Coronary artery (tissue), 2 donors: ENCODE results near the gene PPP1R3D.

ENCODE experiments used
- DNase-seq: peaks from one replicate; pipeline ENCODE4 v3.0.0-alpha.2; 2017; ENCODE audit warnings: low spot score
- H3K27ac ChIP-seq, 2 donors: fragments of 200-600 bp; sonication (generic); one replicate each; pipeline ENCODE4 v1.5.1; 2016 to 2019
- H3K4me3 ChIP-seq: fragments of 200-600 bp; sonication (generic); 2 replicates; pipeline ENCODE4 v1.5.1; 2016; ENCODE audit warnings: mild to moderate bottlenecking, moderate library complexity
- TF ChIP-seq, protein P1 (sequence below): fragments of 200-600 bp; sonication (generic); IDR thresholded peaks from one replicate; pipeline ENCODE4 v1.5.1; 2019; ENCODE audit warnings: antibody characterized with exemption

PPP1R3D gene

DNA sequence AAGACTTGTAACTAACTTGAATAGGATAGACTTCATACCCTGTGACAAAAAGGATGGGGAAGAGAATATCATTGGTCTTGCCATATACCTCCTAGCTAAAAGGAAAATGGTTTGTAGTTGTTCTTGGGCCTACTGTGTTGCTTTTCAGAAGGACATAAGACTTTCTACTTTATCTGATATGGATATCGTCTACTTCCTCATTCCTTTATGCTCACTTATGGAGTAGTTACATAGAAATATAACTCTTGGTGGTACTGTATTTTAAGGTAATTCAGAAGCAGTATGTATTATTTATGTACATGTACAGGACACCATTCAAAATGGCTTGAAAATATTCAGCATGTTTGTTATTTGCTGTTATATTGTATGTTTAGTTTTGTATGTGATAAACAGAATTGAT, 8.1 kb upstream of the PPP1R3D start:
- Histone ChIP-seq H3K27ac (no peak overlapping the region), H3K4me3 (no peak overlapping the region)
- TF ChIP-seq, protein P1, sequence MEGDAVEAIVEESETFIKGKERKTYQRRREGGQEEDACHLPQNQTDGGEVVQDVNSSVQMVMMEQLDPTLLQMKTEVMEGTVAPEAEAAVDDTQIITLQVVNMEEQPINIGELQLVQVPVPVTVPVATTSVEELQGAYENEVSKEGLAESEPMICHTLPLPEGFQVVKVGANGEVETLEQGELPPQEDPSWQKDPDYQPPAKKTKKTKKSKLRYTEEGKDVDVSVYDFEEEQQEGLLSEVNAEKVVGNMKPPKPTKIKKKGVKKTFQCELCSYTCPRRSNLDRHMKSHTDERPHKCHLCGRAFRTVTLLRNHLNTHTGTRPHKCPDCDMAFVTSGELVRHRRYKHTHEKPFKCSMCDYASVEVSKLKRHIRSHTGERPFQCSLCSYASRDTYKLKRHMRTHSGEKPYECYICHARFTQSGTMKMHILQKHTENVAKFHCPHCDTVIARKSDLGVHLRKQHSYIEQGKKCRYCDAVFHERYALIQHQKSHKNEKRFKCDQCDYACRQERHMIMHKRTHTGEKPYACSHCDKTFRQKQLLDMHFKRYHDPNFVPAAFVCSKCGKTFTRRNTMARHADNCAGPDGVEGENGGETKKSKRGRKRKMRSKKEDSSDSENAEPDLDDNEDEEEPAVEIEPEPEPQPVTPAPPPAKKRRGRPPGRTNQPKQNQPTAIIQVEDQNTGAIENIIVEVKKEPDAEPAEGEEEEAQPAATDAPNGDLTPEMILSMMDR: no peak
- DNase-seq: no peak

DNA sequence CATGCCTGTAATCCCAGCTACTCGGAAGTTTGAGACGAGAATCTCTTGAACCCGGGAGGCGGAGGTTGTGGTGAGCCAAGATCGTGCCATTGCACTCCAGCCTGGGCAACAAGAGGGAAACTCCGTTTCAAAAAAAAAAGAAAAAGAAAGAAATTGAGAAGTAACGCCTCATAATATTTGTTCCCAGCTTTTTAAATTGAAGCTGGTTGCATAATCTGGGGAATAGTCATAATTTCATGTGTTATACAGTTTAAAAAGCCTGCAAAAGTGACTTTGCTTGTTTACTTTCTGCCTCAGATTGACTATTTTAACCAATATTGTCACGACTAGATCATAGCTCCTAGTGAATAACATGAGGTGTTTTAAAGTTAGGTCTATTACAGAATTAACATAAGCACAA, 7.3 kb upstream of the PPP1R3D start:
- no peak overlapping the region for H3K4me3 ChIP-seq
- TF ChIP-seq, protein P1: no peak
- no peak overlapping the region for H3K27ac ChIP-seq
- DNase-seq: no peak

DNA sequence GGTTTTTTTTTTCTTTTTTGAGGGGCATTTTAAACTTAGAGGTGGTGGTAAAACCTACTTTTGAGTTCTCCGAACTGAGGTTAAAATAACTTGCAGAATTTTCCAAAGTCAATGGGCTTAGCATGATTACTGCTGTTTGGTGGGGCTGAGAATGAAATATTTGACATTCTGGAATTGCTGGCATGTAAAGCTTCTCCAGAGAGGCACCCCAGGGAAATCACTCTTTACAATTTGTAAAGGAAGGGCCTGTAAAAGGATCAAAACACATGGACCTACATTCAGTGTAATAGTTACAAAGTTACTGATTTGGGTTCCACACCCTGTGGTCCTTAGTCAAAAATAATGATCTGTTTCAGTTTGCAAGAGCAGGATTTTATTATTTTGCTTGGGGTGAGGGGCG, 5.6 kb upstream of the PPP1R3D start:
- Histone ChIP-seq H3K4me3 (no peak overlapping the region), H3K27ac (no peak overlapping the region)
- DNase-seq: no peak
- TF ChIP-seq, protein P1: no peak

DNA sequence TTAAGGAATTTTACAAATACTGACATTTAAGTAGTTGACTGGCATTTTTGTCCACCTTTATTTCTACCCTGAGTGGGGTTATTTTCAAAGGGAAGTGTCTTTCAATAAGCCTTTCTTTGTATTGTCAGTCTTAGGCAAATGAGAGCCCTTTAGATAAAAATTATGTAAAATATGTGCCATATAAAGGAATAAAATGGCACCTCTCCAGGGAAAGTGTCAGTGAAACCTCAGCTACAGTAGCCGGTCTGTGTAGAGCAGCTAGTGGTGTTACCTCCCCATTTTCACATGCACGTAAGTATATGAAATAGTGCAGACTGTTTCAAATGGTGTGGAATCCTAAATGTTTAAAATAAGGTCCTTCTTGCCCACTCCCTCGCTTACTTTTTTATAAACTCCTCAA, 5.1 kb upstream of the PPP1R3D start:
- Histone ChIP-seq H3K27ac (no peak overlapping the region), H3K4me3 (no peak overlapping the region)
- DNase-seq: no peak
- TF ChIP-seq, protein P1: no peak

DNA sequence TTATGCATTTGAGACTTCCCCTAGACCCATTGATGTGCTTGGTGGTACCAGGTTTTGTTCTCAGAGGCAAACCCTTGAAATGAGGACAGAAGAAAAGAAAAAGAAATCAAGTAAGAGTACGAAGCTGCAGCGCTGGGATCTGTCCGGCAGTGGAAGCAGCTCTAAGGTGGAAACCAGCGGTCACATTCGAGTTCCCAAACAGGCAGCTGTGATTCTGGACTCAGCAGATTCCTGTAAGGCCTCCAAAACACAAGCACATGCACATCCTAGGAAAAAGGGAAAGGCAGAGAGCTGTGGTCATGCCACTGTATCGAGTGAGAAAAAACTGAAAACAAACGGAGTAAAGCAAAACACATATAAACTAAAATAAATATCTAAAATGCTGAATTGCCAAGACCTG, 4.6 kb upstream of the PPP1R3D start:
- Histone ChIP-seq H3K4me3 (no peak overlapping the region), H3K27ac (no peak overlapping the region)
- TF ChIP-seq, protein P1: no peak
- no peak for DNase-seq

DNA sequence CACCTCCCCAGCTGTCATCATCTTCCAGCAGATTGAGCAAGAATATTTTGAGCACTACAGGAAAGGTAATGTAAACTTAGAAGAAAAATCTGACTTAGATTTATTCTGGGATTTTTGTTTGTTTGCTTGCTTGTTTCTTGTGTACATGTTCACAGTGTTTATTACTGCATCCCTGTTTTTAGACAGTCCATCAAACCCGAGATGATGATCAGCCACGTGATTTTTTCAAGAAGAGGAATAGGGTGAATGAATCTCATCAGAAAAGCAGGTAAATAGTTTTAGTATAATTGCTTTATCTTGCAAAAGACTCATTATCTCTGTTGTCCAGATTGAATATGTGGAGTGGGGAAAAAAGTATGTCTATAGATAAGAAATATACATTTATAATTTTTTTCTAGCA, 2.1 kb upstream of the PPP1R3D start:
- H3K4me3 ChIP-seq: no peak overlapping the region
- TF ChIP-seq, protein P1: no peak
- no peak for DNase-seq
- H3K27ac ChIP-seq: no peak overlapping the region

DNA sequence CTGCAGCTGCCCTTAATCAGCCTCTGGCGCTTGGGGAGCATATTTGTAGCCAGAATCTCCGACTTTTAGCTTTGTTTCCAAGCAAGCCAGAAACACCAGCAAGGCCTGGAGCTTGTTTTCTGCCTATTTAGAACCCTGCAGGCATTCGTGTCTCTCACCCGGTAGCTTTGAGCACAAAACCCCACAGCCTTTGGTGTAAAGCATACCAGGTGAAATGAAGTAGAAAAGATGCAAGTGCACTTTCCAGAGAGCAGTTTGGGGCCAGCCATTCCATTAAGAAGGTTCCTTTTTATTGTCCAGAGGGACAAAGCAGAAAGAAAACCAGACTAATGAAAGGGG, 820 bp upstream of the PPP1R3D start:
- Histone ChIP-seq H3K27ac (peak overlapping the region; percentile 93 to 98), H3K4me3 (peak overlapping the region; percentile 87)
- DNase-seq: no peak
- TF ChIP-seq, protein P1: no peak
